Gastroesophageal sphincter (tissue), 3 donors: ENCODE results near the gene MSANTD3.

Experiments used
- EP300 ChIP-seq: sonication (generic); formaldehyde crosslinking; IDR thresholded peaks from one replicate; pipeline ENCODE4 v1.6.1; 2017; ENCODE audit warnings: antibody characterized with exemption, mild to moderate bottlenecking
- POLR2A ChIP-seq, 2 donors: fragments of 450-650 bp; IDR thresholded peaks; one replicate each; pipeline ENCODE4 v1.6.1; 2017; ENCODE audit warnings: antibody characterized with exemption in 2 of 2, mild to moderate bottlenecking in 2 of 2, moderate library complexity in 1 of 2
- POLR2AphosphoS5 ChIP-seq: sonication (generic); formaldehyde crosslinking; IDR thresholded peaks from one replicate; pipeline ENCODE4 v1.6.1; 2017; ENCODE audit warnings: antibody characterized with exemption
- TF ChIP-seq, protein P1 (sequence below), 4 experiments: fragments of 200-600 bp in 2 of 4; fragments of 450-650 bp in 2 of 4; sonication (generic) in 1 of 4; IDR thresholded peaks; one replicate each; pipeline ENCODE4 v1.5.1; 2017 to 2019; ENCODE audit warnings: antibody characterized with exemption in 4 of 4, mild to moderate bottlenecking in 2 of 4, moderate library complexity in 2 of 4

DNA sequence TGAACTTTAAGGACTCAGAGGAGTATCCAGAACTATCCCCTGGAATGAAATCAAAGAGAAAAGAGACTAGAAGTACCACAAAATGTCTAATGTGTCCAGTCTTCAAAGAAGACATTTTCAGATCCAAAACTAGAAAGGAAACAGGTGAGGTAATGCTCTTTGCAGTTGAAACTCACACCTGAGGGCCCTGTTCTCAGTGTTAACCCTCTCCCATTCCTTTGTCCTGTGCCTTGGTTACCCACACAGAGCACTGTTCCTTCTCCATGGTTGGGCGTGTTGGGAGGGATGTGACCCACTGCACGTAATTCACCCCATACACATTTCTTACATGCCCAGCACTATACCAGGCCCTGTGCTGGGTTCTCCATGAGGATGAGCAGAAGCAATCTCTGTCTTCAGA is 21.3 kb downstream of the MSANTD3 start:
- TF ChIP-seq, protein P1, sequence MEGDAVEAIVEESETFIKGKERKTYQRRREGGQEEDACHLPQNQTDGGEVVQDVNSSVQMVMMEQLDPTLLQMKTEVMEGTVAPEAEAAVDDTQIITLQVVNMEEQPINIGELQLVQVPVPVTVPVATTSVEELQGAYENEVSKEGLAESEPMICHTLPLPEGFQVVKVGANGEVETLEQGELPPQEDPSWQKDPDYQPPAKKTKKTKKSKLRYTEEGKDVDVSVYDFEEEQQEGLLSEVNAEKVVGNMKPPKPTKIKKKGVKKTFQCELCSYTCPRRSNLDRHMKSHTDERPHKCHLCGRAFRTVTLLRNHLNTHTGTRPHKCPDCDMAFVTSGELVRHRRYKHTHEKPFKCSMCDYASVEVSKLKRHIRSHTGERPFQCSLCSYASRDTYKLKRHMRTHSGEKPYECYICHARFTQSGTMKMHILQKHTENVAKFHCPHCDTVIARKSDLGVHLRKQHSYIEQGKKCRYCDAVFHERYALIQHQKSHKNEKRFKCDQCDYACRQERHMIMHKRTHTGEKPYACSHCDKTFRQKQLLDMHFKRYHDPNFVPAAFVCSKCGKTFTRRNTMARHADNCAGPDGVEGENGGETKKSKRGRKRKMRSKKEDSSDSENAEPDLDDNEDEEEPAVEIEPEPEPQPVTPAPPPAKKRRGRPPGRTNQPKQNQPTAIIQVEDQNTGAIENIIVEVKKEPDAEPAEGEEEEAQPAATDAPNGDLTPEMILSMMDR (IDR thresholded peaks at IDR 0.05): no peak
- TF ChIP-seq EP300 (no peak), POLR2AphosphoS5 (no peak), POLR2A (IDR thresholded peaks at IDR 0.05) (no peak)
